HK-2 (cell line): ENCODE measurements around the gene SPANXN5.
"Not testable (repeated sequence)": the region's sequence is repeated elsewhere in the genome, so short reads cannot be mapped to it uniquely, and the experiment has no call there.

Experiments
- DNase-seq: peaks from one replicate; pipeline ENCODE4 v3.0.0-alpha.2; 2018; ENCODE audit not compliant: unreplicated experiment

The SPANXN5 gene, protein sequence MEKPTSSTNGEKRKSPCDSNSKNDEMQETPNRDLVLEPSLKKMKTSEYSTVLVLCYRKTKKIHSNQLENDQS

DNA sequence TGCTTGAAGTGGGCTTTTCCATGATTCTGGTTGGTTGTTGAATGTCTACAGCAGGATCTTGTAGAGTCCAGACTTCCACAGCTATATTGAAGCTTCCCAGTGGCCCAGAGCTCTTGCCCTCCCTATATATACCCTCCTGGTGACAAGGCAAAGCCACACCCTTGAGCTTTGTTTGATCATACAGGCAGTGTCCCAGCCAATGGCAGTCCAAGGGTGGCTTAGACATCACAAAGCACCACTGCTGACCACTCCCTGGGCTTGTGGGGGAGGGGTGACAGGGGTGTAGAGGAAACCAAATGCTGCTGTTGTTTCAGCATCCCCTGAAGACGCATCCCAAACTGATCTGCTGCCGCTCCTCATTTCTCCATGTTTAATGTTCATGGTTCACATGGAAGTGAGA is at the start of gene SPANXN5:
Gene SPANXN5, minus strand, starts transcription at position 101 of the 400 bp plus-strand sequence. Its CDS starts 79 bp downstream, at position 22.
- not testable (repeated sequence) for DNase-seq

DNA sequence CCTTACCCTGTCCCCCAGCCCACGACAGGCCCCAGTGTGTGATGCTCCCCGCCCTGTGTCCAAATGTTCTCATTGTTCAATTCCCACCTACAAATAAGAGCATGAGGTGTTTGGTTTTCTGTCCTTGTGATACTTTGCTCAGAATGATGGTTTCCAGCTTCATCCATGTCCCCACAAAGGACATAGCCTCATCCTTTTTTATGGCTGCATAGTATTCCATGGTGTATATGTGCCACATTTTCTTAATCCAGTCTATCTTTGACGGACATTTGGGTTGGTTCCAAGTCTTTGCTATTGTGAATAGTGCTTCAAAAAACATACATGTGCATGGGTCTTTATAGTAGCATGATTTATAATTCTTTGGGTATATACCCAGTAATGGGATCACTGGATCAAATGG is 46.4 kb upstream of the SPANXN5 start:
- not testable (repeated sequence) for DNase-seq

DNA sequence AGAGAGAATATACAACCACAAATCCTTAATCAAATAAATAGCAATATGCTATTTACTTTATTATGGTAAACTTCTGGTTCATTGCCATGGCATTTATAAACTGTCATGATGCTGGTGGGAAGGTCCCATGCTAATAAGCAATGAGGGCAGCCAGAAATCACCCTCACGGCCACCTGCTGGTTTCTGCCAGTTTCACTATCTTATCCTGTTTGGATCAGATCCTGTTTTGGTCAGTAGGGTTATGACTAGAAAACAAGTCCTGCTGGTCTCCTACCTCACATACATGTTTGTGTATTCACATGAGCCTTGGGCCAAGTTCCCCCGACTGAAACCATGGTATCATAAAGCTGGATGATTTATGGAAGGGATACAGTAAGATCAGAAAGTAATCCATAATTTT is 41.9 kb upstream of the SPANXN5 start:
- no peak for DNase-seq

DNA sequence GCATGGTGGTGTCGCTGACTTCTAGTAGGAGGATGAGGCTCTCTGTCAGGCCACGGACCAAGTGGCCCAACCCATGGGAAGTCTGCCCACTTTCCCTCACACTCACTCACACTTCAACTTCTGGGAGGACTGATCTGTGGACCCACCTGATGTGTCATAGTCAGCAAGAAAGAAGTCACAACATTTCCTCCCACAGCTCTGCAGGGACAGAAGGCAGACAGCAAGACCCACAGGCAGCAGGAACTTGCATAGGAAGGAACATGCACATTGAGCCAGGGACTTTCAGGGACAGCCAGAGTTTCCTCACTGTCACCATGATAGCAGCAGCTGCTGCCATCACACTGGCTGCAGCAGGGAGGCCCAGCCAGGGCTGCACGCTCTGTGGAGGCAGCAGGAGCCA is 33.3 kb upstream of the SPANXN5 start:
- no peak for DNase-seq

DNA sequence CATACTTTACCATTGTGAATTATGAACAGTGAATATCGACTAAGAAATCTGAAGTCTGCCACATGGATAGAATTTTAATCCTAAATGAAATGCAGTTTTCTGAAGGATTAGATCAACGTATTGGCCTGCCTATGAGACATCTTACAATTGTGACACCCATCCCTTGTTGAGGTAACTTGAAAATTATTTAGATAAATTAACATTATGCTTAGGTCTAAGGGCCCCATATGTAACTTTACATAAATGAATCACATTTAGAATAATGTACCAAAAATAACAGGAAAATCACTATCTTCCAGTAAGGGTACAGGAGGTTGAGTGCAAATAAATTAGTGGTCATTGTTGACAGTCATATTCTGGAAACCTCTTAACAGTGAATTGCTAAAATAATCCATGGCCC is 27.4 kb upstream of the SPANXN5 start:
- DNase-seq, result no peak

DNA sequence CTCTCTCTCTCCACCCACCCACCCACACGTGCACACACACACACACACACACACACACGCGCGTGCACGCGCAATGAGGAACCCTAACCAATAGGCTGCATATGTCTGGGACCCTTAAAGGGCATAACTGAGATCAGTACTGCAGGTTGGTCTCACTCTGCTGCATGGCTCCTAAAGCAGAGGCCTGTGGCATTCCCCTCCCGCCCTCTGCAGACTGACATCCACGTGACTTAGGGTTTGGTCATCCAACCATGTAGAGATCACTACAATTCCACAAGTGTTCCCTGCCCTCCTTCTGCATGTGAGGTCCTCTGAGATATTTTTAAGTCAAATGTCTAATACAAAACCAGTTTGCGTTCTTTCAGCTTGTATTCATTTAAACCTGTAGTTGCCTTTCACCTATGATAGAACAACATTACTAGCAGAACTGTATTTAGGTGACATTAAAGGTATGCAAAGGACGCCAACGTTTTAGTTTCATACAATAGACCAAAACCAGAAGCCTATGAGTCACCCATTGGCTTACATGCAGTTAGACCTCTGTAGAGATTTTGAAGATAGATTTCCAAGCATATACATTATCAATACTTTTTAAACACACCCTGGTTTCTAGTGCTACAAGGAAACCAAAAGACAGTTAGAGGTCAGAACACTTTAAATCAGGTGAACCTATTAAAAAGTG is 24.0 kb upstream of the SPANXN5 start:
- no peak for DNase-seq

DNA sequence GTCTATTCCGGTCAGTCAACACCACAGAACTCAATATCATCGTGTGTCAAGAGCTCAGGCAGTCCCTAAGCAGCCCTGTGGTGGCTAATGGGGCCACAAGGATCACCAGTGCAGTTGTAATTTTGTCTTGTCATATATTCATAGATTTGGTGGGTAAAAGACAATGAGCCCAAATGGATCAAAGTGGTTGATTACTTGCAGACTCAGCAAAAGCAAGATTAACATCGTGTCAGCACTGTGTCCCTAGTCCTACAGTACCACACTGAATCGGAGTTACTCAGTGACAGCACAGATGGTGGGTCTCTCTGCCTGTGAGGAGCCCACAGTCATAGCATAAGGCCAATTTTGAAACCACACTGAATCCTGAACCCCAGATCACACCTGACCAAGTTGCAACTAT is 22.6 kb upstream of the SPANXN5 start:
- no peak for DNase-seq

DNA sequence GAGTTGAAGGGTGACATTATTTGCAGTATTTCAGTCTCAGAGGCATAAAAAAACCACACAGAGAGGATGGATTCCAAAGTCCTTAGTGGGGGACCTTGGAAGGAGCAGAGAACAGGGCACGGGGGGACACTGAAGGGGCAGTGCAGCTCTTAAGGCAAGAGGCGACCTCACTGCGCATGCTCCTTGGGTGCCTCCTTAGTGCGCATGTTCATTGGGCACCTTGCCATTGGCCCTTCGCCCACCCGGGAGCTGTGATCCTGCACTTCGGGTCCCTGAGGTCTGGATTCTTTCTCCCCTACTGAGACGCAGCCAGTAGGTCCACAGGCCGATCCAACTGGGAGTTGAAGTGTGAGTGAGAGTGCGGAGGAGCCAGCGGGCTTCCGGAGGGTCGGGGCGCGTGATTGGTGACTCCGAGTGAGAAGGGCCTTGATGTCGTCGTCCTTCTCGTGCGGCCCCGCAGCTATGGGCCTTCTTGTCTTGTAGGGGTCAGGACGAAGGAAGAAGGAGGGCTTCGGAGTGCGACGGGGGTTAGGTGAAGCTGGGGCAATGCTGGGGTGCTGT is 13.9 kb upstream of the SPANXN5 start, which contains the start of gene XAGE5:
Gene XAGE5, plus strand, starts transcription at position 223 of the 561 bp plus-strand sequence. CDS start 1,280 bp downstream, outside the sequence.
- DNase-seq, result no peak

DNA sequence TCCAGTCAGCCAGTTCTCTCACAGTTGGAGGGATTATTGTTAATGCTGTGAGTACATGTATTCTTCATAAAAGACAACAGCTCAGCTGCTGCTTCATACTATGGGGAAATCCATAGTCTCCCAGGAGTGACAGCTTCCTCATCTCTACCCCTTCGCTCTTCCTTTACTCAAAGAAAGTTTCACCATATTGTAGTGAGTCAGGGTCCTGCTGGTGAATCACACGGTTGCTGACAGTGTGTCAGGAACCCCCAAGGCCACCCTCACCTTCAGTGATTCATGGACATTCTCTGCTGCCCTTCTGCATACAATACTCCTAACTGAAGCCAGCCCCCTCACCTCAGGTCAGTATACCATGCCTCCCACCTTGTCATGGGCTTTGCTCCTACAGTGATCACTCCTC is 7.6 kb upstream of the SPANXN5 start:
- DNase-seq, result not testable (repeated sequence)

DNA sequence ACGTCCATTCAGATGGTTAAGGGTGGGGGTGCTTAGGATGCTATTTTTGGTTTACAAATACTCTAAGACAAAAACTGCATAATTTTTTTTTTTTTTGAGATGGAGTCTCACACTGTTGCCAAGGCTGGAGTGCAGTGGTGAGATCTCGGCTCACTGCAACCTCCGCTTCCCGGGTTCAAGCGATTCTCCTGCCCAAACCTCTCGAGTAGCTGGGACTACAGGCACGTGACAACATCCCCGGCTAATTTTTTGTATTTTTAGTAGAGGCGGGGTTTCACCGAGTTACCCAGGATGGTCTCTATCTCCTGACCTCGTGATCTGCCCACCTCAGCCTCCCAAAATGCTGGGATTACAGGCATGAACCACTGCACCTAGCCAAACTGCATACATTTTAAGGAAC is 23.7 kb downstream of the SPANXN5 start:
- DNase-seq, result not testable (repeated sequence)

DNA sequence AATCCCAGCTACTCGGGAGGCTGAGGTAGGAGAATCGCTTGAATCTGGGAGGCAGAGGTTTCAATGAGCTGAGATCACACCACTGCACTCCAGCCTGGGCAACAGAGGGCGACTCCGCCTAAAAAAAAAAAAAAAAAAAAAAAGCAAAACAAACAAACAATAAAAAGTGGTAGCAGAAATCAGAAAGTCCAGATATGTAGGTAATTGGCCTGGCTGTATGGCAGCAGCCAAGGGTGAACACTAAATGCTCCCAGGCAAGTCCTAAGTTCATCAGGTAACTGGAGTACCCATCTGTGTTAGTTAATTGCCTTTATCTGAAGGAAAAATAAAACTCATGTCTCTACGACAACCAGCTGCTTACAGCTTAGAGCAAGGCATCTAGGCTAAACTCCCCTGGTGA is 31.2 kb downstream of the SPANXN5 start:
- DNase-seq, result not testable (repeated sequence)

DNA sequence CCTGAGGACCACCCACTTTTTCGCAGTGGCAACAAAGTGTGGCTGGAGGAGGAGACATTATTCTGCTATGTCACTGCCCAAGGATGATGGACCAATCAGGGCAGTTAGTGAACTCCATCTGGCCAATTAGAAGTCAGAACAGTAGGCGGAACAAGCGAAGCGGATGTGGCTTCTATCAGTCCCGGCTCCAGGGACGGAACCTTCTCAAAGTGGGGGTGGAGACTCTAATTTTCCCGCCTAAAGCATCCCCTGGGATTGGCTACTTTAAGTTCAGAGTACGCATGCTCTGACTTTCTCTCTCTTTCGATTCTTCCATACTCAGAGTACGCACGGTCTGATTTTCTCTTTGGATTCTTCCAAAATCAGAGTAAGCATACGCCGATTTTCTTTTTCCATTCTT is 46.3 kb downstream of the SPANXN5 start, which contains the start of gene SSX2B:
Gene SSX2B, plus strand, starts transcription at position 301 of the 400 bp plus-strand sequence. CDS start 1,429 bp downstream, outside the sequence.
- not testable (repeated sequence) for DNase-seq
